HEK293 (cell line): ENCODE measurements around the gene PEG3.

ENCODE experiments used
- CTCF ChIA-PET: fragments of 350-600 bp; formaldehyde crosslinking; extraction: SDS; loops from one replicate; lab custom pipeline; 2021; ENCODE audit warnings: antibody characterized with exemption; lab: Yijun Ruan, JAX
- POLR2A ChIA-PET: fragments of 300-600 bp; formaldehyde crosslinking; extraction: SDS; loops from one replicate; lab custom pipeline; 2020; ENCODE audit warnings: antibody characterized with exemption, inconsistent platforms; lab: Yijun Ruan, JAX
- H3K27ac ChIP-seq: fragments of 200-500 bp; sonication (Bioruptor generic); 2 replicates; pipeline ENCODE4 v1.5.1; 2014; ENCODE audit warnings: low read depth, low read length, control low read depth, inconsistent platforms; ENCODE audit errors: extremely low read depth
- H3K36me3 ChIP-seq, 2 experiments: fragments of 200-500 bp in 1 of 2; sonication (Bioruptor generic) in 1 of 2; 1 replicate in 1 of 2; 2 replicates in 1 of 2; pipeline ENCODE4 v1.5.1; 2014 to 2017; ENCODE audit warnings: inconsistent platforms in 2 of 2, low read length in 2 of 2; ENCODE audit not compliant: control insufficient read depth in 2 of 2, insufficient read depth in 1 of 2
- H3K4me1 ChIP-seq: fragments of 200-500 bp; sonication (Bioruptor generic); 2 replicates; pipeline ENCODE4 v1.5.1; 2014; ENCODE audit warnings: mild to moderate bottlenecking, low read length, inconsistent platforms; ENCODE audit not compliant: control insufficient read depth, insufficient read depth
- H3K4me3 ChIP-seq: 2 replicates; pipeline ENCODE4 v1.5.1; 2011; ENCODE audit warnings: low read depth, mild to moderate bottlenecking, control low read depth, low read length, moderate library complexity
- H3K9me3 ChIP-seq: fragments of 200-500 bp; sonication (Bioruptor generic); 2 replicates; pipeline ENCODE4 v1.5.1; 2014; ENCODE audit warnings: low read depth, low read length, inconsistent platforms; ENCODE audit not compliant: control insufficient read depth, insufficient read depth
- EGR2 ChIP-seq: fragments of 450-650 bp; formaldehyde crosslinking; IDR thresholded peaks from 2 replicates; pipeline ENCODE4 v1.5.1; 2016; ENCODE audit warnings: low read depth, missing biosample characterization, missing genetic modification characterization
- MEIS1 ChIP-seq: sonication (generic); formaldehyde crosslinking; IDR thresholded peaks from 2 replicates; pipeline ENCODE4 v1.8.1; 2022; ENCODE audit warnings: missing genetic modification reagents, mild to moderate bottlenecking, borderline replicate concordance
- PRDM6 ChIP-seq: fragments of 450-650 bp; formaldehyde crosslinking; IDR thresholded peaks from 2 replicates; pipeline ENCODE4 v1.5.1; 2017; ENCODE audit warnings: missing biosample characterization, missing genetic modification characterization
- SP2 ChIP-seq: fragments of 450-650 bp; formaldehyde crosslinking; IDR thresholded peaks from 2 replicates; pipeline ENCODE4 v1.5.1; 2016; ENCODE audit warnings: missing biosample characterization, missing genetic modification characterization
- YY1 ChIP-seq: fragments of 450-650 bp; formaldehyde crosslinking; IDR thresholded peaks from 2 replicates; pipeline ENCODE4 v1.5.1; 2018; ENCODE audit warnings: missing biosample characterization, missing genetic modification characterization
- ZEB2 ChIP-seq: fragments of 450-650 bp; formaldehyde crosslinking; IDR thresholded peaks from 2 replicates; pipeline ENCODE4 v1.5.1; 2016; ENCODE audit warnings: missing biosample characterization, missing genetic modification characterization
- ZFP69B ChIP-seq: fragments of 450-650 bp; formaldehyde crosslinking; IDR thresholded peaks from 2 replicates; pipeline ENCODE4 v1.5.1; 2016; ENCODE audit warnings: missing biosample characterization, missing genetic modification characterization
- ZNF10 ChIP-seq: fragments of 450-650 bp; formaldehyde crosslinking; IDR thresholded peaks from 2 replicates; pipeline ENCODE4 v1.5.1; 2017; ENCODE audit warnings: missing biosample characterization, missing genetic modification characterization
- ZNF140 ChIP-seq: fragments of 450-650 bp; formaldehyde crosslinking; IDR thresholded peaks from 2 replicates; pipeline ENCODE4 v1.5.1; 2016; ENCODE audit warnings: missing biosample characterization, missing genetic modification characterization
- ZNF248 ChIP-seq: fragments of 450-650 bp; formaldehyde crosslinking; IDR thresholded peaks from 2 replicates; pipeline ENCODE4 v1.5.1; 2017; ENCODE audit warnings: missing biosample characterization, missing genetic modification characterization
- ZNF266 ChIP-seq: fragments of 450-650 bp; formaldehyde crosslinking; IDR thresholded peaks from 2 replicates; pipeline ENCODE4 v1.5.1; 2016; ENCODE audit warnings: missing biosample characterization, missing genetic modification characterization, low read depth
- ZNF350 ChIP-seq: fragments of 450-650 bp; formaldehyde crosslinking; IDR thresholded peaks from 2 replicates; pipeline ENCODE4 v1.5.0; 2017; ENCODE audit warnings: missing biosample characterization, mild to moderate bottlenecking, missing genetic modification characterization
- ZNF398 ChIP-seq: fragments of 450-650 bp; formaldehyde crosslinking; IDR thresholded peaks from 2 replicates; pipeline ENCODE4 v1.5.1; 2017; ENCODE audit warnings: missing biosample characterization, missing genetic modification characterization
- ZNF426 ChIP-seq: fragments of 450-650 bp; formaldehyde crosslinking; IDR thresholded peaks from 2 replicates; pipeline ENCODE4 v1.5.1; 2017; ENCODE audit warnings: missing biosample characterization, missing genetic modification characterization, mild to moderate bottlenecking, inconsistent platforms, moderate library complexity
- ZNF558 ChIP-seq: fragments of 450-650 bp; formaldehyde crosslinking; IDR thresholded peaks from 2 replicates; pipeline ENCODE4 v1.5.1; 2016; ENCODE audit warnings: missing biosample characterization, missing genetic modification characterization
- ZNF600 ChIP-seq: fragments of 450-650 bp; formaldehyde crosslinking; IDR thresholded peaks from 2 replicates; pipeline ENCODE4 v1.5.1; 2016; ENCODE audit warnings: missing biosample characterization, missing genetic modification characterization
- ZNF610 ChIP-seq: fragments of 450-650 bp; formaldehyde crosslinking; IDR thresholded peaks from 2 replicates; pipeline ENCODE4 v1.5.1; 2016; ENCODE audit warnings: missing biosample characterization, missing genetic modification characterization, borderline replicate concordance
- ZNF830 ChIP-seq: fragments of 450-650 bp; IDR thresholded peaks from 2 replicates; pipeline ENCODE4 v1.5.0; 2018; ENCODE audit warnings: missing biosample characterization, missing genetic modification characterization, low read depth, mild to moderate bottlenecking, moderate library complexity
- ZSCAN18 ChIP-seq: fragments of 450-650 bp; formaldehyde crosslinking; IDR thresholded peaks from 2 replicates; pipeline ENCODE4 v1.5.1; 2016; ENCODE audit warnings: missing biosample characterization, missing genetic modification characterization
- ZSCAN23 ChIP-seq: fragments of 450-650 bp; formaldehyde crosslinking; IDR thresholded peaks from 2 replicates; pipeline ENCODE4 v1.5.1; 2016; ENCODE audit warnings: missing biosample characterization, missing genetic modification characterization
- ZSCAN30 ChIP-seq: fragments of 450-650 bp; IDR thresholded peaks from 2 replicates; pipeline ENCODE4 v1.5.1; 2018; ENCODE audit warnings: missing biosample characterization, mild to moderate bottlenecking, missing genetic modification characterization, moderate library complexity

The PEG3 gene

GRCh38 chr19:56869886-56870285, 29.4 kb upstream of the PEG3 start:
- CTCF ChIA-PET = no interaction called here
- Histone ChIP-seq H3K4me3 (no peak overlapping the region), H3K36me3 (no peaks in the 10 kb centered on the region), H3K9me3 (no peaks in the 10 kb centered on the region), H3K27ac (no peak overlapping the region), H3K4me1 (no peaks in the 10 kb centered on the region)
- POLR2A ChIA-PET = no interaction called here
- no peak for TF ChIP-seq ZNF350
- TF ChIP-seq ZFP69B (tag by site-specific recombination) = no peak
- TF ChIP-seq ZEB2 = no peak
- no peak for TF ChIP-seq ZSCAN23
- TF ChIP-seq MEIS1 = no peak
- no peak for TF ChIP-seq SP2 (tag by site-specific recombination)
- TF ChIP-seq ZNF140 (tag by site-specific recombination) = no peak
- no peak for TF ChIP-seq ZSCAN18 (tag by site-specific recombination)
- no peak for TF ChIP-seq YY1 (tag by site-specific recombination)
- TF ChIP-seq ZNF610 (tag by site-specific recombination) = no peak

- Histone ChIP-seq H3K27ac (no peak overlapping the region), H3K9me3 (no peaks in the 10 kb centered on the region), H3K4me1 (no peaks in the 10 kb centered on the region), H3K4me3 (no peak overlapping the region), H3K36me3 (no peaks in the 10 kb centered on the region)
- ChIA-PET POLR2A (no interaction called here), CTCF (no interaction called here)
- no peak for TF ChIP-seq ZNF10 (tag by site-specific recombination)
Observed at GRCh38 chr19:56868446-56868845, 27.9 kb upstream of the PEG3 start.

GRCh38 chr19:56866538-56866937, 26.0 kb upstream of the PEG3 start:
- POLR2A ChIA-PET = no interaction called here
- H3K9me3 ChIP-seq = peaks cover 2% of the 10 kb centered on the region; the same call in 1 of the 2 replicates

More at GRCh38 chr19:56866538-56866937, 26.0 kb upstream of the PEG3 start:
- Histone ChIP-seq H3K4me1 (no peaks in the 10 kb centered on the region), H3K4me3 (no peak overlapping the region), H3K36me3 (no peaks in the 10 kb centered on the region), H3K27ac (no peak overlapping the region)
- TF ChIP-seq ZNF600 (tag by site-specific recombination) (no peak), ZNF10 (tag by site-specific recombination) (no peak), ZSCAN30 (tag by site-specific recombination) (no peak), ZNF398 (tag by site-specific recombination) (no peak), PRDM6 (tag by site-specific recombination) (no peak), ZNF266 (tag by site-specific recombination) (no peak), ZNF426 (no peak), ZNF830 (tag by site-specific recombination) (no peak), ZNF248 (no peak), EGR2 (no peak), ZNF558 (tag by site-specific recombination) (no peak)
- CTCF ChIA-PET = no interaction called here
